GM19467 (cell line): ENCODE results near the gene TTC33.
"Not testable (repeated sequence)": the region's sequence is repeated elsewhere in the genome, so short reads cannot be mapped to it uniquely, and the experiment has no call there.

Source experiments
- ATAC-seq: cut with Tn5 transposase; IDR thresholded peaks from one replicate; pipeline ENCODE4 v1.9.1; 2021; ENCODE audit warnings: mild to moderate bottlenecking, moderate library complexity; ENCODE audit not compliant: unreplicated experiment

Gene TTC33

GRCh38 chr5:40680741-40681362 is 74.9 kb downstream of the TTC33 start:
- no peak for ATAC-seq

GRCh38 chr5:40679913-40680681 is 75.7 kb downstream of the TTC33 start, which contains the start of gene PTGER4:
PTGER4 (plus strand) TSS chr5:40679915; CDS start chr5:40680994, 1,079 bp downstream.
- ATAC-seq: peak; percentile 35

GRCh38 chr5:40679148-40679912 is 76.4 kb downstream of the TTC33 start:
- peak; percentile 69 for ATAC-seq

GRCh38 chr5:40678460-40679147 is 77.2 kb downstream of the TTC33 start:
- no peak for ATAC-seq

- no peak for ATAC-seq
Observed at GRCh38 chr5:40678026-40678425, 77.7 kb downstream of the TTC33 start.

- no peak for ATAC-seq
Observed at GRCh38 chr5:40677456-40677855, 78.3 kb downstream of the TTC33 start.

- ATAC-seq: no peak
Observed at GRCh38 chr5:40676613-40677343, 79.0 kb downstream of the TTC33 start.

- no peak for ATAC-seq
Observed at GRCh38 chr5:40675396-40676133, 80.2 kb downstream of the TTC33 start.

- no peak for ATAC-seq
Observed at GRCh38 chr5:40674661-40675235, 81.0 kb downstream of the TTC33 start.

GRCh38 chr5:40672425-40672824 is 83.3 kb downstream of the TTC33 start:
- no peak for ATAC-seq

GRCh38 chr5:40669606-40670390 is 86.0 kb downstream of the TTC33 start:
- no peak for ATAC-seq

- ATAC-seq: no peak
Observed at GRCh38 chr5:40667161-40667663, 88.5 kb downstream of the TTC33 start.

GRCh38 chr5:40666657-40667056 is 89.1 kb downstream of the TTC33 start:
- no peak for ATAC-seq

- no peak for ATAC-seq
Observed at GRCh38 chr5:40665635-40666298, 90.0 kb downstream of the TTC33 start.

GRCh38 chr5:40660751-40661150 is 95.0 kb downstream of the TTC33 start:
- ATAC-seq: no peak

- ATAC-seq: no peak
Observed at GRCh38 chr5:40656766-40657165, 99.0 kb downstream of the TTC33 start.

GRCh38 chr5:40656091-40656490 is 99.7 kb downstream of the TTC33 start:
- not testable (repeated sequence) for ATAC-seq

GRCh38 chr5:40655138-40655537 is 100.6 kb downstream of the TTC33 start:
- ATAC-seq: no peak
